WERI-Rb-1 (cell line): Measurements from ENCODE around the gene PLAC9.

Source experiments
- DNase-seq: peaks from one replicate; pipeline ENCODE4 v3.0.0-alpha.2; 2020
- H3K27ac ChIP-seq: fragments of 250-450 bp; sonication (Bioruptor Pico); 2 replicates; pipeline ENCODE4 v1.5.1; 2020; ENCODE audit warnings: mild to moderate bottlenecking, moderate library complexity
- H3K27me3 ChIP-seq: fragments of 250-450 bp; sonication (Bioruptor Pico); 2 replicates; pipeline ENCODE4 v1.5.1; 2021; ENCODE audit warnings: mild to moderate bottlenecking, low read depth, moderate library complexity; ENCODE audit not compliant: insufficient read depth, severe bottlenecking
- H3K36me3 ChIP-seq: fragments of 250-450 bp; sonication (Bioruptor Pico); 2 replicates; pipeline ENCODE4 v1.5.1; 2020; ENCODE audit warnings: mild to moderate bottlenecking, moderate library complexity
- H3K4me3 ChIP-seq: 2 replicates; pipeline ENCODE4 v1.5.1; 2011; ENCODE audit warnings: low read depth, mild to moderate bottlenecking, control low read depth, low read length
- H3K9me3 ChIP-seq: fragments of 250-450 bp; sonication (Bioruptor Pico); 2 replicates; pipeline ENCODE4 v1.5.1; 2021; ENCODE audit warnings: mild to moderate bottlenecking, moderate library complexity; ENCODE audit not compliant: severe bottlenecking
- TF ChIP-seq, protein P1 (sequence below): IDR thresholded peaks from 2 replicates; pipeline ENCODE4 v1.5.1; 2011; ENCODE audit warnings: low read depth, mild to moderate bottlenecking, control low read depth, inconsistent platforms, low read length

PLAC9 gene

DNA sequence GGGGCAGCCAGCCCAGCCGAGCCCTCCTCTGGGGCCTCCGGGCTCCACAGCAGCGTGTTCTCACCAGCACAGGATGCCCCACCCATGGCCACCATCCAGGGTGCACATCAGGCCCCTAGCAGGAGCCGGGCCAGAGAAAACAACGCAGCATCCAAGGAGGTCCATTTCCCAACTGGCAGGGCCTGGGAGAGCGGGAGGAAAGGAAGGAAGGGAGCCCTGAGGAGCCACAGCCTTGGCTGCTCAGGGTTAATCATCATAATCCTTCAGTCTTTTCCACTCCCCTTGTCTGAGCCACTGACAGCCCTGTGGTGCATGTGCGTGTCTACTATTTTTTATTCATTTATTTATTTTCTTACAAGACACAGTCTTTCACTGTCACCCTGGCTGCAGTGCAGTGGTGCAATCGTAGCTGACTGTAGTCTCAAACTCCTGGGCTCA lies 3.6 kb downstream of the PLAC9 start:
- Histone ChIP-seq H3K36me3 (no peaks in the 10 kb centered on the region), H3K9me3 (no peaks in the 10 kb centered on the region), H3K27ac (no peak overlapping the region), H3K4me3 (no peak overlapping the region), H3K27me3 (peaks cover 3% of the 10 kb centered on the region)
- DNase-seq, result no peak
- TF ChIP-seq, protein P1, sequence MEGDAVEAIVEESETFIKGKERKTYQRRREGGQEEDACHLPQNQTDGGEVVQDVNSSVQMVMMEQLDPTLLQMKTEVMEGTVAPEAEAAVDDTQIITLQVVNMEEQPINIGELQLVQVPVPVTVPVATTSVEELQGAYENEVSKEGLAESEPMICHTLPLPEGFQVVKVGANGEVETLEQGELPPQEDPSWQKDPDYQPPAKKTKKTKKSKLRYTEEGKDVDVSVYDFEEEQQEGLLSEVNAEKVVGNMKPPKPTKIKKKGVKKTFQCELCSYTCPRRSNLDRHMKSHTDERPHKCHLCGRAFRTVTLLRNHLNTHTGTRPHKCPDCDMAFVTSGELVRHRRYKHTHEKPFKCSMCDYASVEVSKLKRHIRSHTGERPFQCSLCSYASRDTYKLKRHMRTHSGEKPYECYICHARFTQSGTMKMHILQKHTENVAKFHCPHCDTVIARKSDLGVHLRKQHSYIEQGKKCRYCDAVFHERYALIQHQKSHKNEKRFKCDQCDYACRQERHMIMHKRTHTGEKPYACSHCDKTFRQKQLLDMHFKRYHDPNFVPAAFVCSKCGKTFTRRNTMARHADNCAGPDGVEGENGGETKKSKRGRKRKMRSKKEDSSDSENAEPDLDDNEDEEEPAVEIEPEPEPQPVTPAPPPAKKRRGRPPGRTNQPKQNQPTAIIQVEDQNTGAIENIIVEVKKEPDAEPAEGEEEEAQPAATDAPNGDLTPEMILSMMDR, result no peak

- no peaks in the 10 kb centered on the region for H3K36me3 ChIP-seq
- H3K9me3 ChIP-seq, result no peaks in the 10 kb centered on the region
- no peak for DNase-seq
- no peak overlapping the region for H3K27ac ChIP-seq
- H3K27me3 ChIP-seq, result peaks cover 2% of the 10 kb centered on the region
- TF ChIP-seq, protein P1, result no peak
- H3K4me3 ChIP-seq, result no peak overlapping the region
Measured at GRCh38 chr10:80137031-80137862, 4.7 kb downstream of the PLAC9 start.

- H3K27ac ChIP-seq, result no peak overlapping the region
- H3K4me3 ChIP-seq, result no peak overlapping the region
- H3K27me3 ChIP-seq, result no peaks in the 10 kb centered on the region
- no peaks in the 10 kb centered on the region for H3K9me3 ChIP-seq
- H3K36me3 ChIP-seq, result no peaks in the 10 kb centered on the region
- no peak for DNase-seq
- TF ChIP-seq, protein P1, result no peak
Measured at GRCh38 chr10:80137920-80138319, 5.4 kb downstream of the PLAC9 start.

GRCh38 chr10:80139265-80139664 lies 6.7 kb downstream of the PLAC9 start:
- Histone ChIP-seq H3K27ac (no peak overlapping the region), H3K27me3 (no peaks in the 10 kb centered on the region), H3K36me3 (no peaks in the 10 kb centered on the region), H3K4me3 (no peak overlapping the region), H3K9me3 (no peaks in the 10 kb centered on the region)
- no peak for DNase-seq
- TF ChIP-seq, protein P1, result no peak

GRCh38 chr10:80140251-80140650 lies 7.7 kb downstream of the PLAC9 start:
- Histone ChIP-seq H3K27ac (no peak overlapping the region), H3K9me3 (no peaks in the 10 kb centered on the region), H3K27me3 (no peaks in the 10 kb centered on the region), H3K4me3 (no peak overlapping the region), H3K36me3 (no peaks in the 10 kb centered on the region)
- TF ChIP-seq, protein P1, result no peak
- no peak for DNase-seq
